ENCODE measurements around the gene AHNAK.
"Not testable (repeated sequence)": the region's sequence is repeated elsewhere in the genome, so short reads cannot be mapped to it uniquely, and the experiment has no call there.

AHNAK gene

DNA sequence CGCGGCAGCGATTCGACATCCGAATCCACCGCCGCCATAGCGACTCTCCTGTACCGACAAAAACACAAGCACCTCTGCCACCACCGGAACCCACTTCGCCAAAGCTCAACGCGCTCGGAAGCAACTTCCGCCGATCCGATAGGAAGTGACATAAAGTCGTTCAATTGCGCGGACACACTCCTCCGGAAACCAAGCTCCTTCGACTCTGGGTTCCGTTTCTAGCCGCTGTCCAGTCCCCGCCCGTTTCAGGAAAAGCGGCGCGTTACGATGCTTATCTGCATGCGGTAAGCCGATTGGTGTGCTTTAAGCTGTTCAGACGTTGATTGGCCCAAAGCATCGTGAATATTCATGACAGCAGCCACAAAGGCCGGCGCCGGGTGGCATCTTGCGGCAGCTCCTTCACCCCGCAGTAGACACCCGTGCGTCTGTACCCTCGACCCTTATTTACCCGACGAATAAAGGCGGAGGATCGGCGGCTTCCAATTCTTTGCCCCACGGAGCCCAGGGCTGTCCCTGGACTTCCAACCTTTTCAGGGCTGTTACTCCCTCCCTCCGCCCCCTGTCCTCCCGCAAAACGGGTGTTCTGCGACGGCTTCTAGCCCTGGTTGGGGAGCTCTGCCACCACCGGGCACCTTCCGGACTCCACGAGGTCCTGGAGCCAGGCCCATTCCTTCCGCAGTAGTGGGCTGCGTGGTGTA lies 45.0 kb upstream of the AHNAK start, which contains the start of gene TUT1 (continued):
- TF ChIP-seq, protein P1, sequence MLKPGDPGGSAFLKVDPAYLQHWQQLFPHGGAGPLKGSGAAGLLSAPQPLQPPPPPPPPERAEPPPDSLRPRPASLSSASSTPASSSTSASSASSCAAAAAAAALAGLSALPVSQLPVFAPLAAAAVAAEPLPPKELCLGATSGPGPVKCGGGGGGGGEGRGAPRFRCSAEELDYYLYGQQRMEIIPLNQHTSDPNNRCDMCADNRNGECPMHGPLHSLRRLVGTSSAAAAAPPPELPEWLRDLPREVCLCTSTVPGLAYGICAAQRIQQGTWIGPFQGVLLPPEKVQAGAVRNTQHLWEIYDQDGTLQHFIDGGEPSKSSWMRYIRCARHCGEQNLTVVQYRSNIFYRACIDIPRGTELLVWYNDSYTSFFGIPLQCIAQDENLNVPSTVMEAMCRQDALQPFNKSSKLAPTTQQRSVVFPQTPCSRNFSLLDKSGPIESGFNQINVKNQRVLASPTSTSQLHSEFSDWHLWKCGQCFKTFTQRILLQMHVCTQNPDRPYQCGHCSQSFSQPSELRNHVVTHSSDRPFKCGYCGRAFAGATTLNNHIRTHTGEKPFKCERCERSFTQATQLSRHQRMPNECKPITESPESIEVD (tag by site-specific recombination; IDR thresholded peaks at IDR 0.05) = no peak
- TF ChIP-seq ZFP37 (tag by site-specific recombination; IDR thresholded peaks at IDR 0.05) (no peak), HOXA7 (CRISPR knock-in tag; IDR thresholded peaks at IDR 0.05; ENCODE audit: borderline replicate concordance) (no peak), ZNF404 (tag by site-specific recombination; IDR thresholded peaks at IDR 0.05) (no peak), ZNF37A (tag by site-specific recombination; IDR thresholded peaks at IDR 0.05) (no peak), ZNF202 (tag by site-specific recombination; IDR thresholded peaks at IDR 0.05; ENCODE audit: borderline replicate concordance) (no peak), ZNF426 (tag by site-specific recombination; IDR thresholded peaks at IDR 0.05) (no peak), ZNF830 (tag by site-specific recombination; IDR thresholded peaks at IDR 0.05; ENCODE audit: low read depth) (no peak), ZNF221 (tag by site-specific recombination; IDR thresholded peaks at IDR 0.05; ENCODE audit: borderline replicate concordance) (no peak), SP7 (tag by site-specific recombination; IDR thresholded peaks at IDR 0.05) (peak; percentile 94), ZNF510 (tag by site-specific recombination; IDR thresholded peaks at IDR 0.05; ENCODE audit: insufficient replicate concordance) (no peak), ZNF350 (tag by site-specific recombination; IDR thresholded peaks at IDR 0.05) (no peak), ZNF501 (tag by site-specific recombination; IDR thresholded peaks at IDR 0.05) (peak; percentile 88), ZNF707 (tag by site-specific recombination; IDR thresholded peaks at IDR 0.05) (no peak), ZNF2 (tag by site-specific recombination; IDR thresholded peaks at IDR 0.05) (peak; percentile 91)
- TF ChIP-seq, protein P2, sequence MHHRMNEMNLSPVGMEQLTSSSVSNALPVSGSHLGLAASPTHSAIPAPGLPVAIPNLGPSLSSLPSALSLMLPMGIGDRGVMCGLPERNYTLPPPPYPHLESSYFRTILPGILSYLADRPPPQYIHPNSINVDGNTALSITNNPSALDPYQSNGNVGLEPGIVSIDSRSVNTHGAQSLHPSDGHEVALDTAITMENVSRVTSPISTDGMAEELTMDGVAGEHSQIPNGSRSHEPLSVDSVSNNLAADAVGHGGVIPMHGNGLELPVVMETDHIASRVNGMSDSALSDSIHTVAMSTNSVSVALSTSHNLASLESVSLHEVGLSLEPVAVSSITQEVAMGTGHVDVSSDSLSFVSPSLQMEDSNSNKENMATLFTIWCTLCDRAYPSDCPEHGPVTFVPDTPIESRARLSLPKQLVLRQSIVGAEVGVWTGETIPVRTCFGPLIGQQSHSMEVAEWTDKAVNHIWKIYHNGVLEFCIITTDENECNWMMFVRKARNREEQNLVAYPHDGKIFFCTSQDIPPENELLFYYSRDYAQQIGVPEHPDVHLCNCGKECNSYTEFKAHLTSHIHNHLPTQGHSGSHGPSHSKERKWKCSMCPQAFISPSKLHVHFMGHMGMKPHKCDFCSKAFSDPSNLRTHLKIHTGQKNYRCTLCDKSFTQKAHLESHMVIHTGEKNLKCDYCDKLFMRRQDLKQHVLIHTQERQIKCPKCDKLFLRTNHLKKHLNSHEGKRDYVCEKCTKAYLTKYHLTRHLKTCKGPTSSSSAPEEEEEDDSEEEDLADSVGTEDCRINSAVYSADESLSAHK (tag by site-specific recombination; IDR thresholded peaks at IDR 0.05) = no peak; the same call in 1 of the 2 replicates

- CTCF ChIA-PET = interaction anchor here (0.6 to 1.0 kb wide), 6 partner anchors 9 to 105 kb away, joined by 3 to 5 read pairs (median 3); partner anchors contain the start of gene EEF1G
- H3K4me1 ChIP-seq (ENCODE audit: control insufficient read depth, insufficient read depth, low read length) = no peaks in the 10 kb centered on the region
- POLR2A ChIA-PET = interaction anchor here (0.7 to 3.2 kb wide), 4 partner anchors 13 to 64 kb away, joined by 3 to 13 read pairs (median 4); partner anchors contain the start of genes B3GAT3, EEF1G, INTS5 and MTA2
- H3K4me3 ChIP-seq (ENCODE audit: low read depth, low read length) = no peak overlapping the region
- H3K27ac ChIP-seq (ENCODE audit: extremely low read depth, low read depth, low read length) = no peak overlapping the region
- TF ChIP-seq ZNF776 (tag by site-specific recombination; IDR thresholded peaks at IDR 0.05; ENCODE audit: borderline replicate concordance) (no peak), HOXC10 (CRISPR knock-in tag; IDR thresholded peaks at IDR 0.05) (no peak), SP7 (tag by site-specific recombination; IDR thresholded peaks at IDR 0.05) (no peak), SP2 (tag by site-specific recombination; IDR thresholded peaks at IDR 0.05) (no peak)
- TF ChIP-seq, protein P3, sequence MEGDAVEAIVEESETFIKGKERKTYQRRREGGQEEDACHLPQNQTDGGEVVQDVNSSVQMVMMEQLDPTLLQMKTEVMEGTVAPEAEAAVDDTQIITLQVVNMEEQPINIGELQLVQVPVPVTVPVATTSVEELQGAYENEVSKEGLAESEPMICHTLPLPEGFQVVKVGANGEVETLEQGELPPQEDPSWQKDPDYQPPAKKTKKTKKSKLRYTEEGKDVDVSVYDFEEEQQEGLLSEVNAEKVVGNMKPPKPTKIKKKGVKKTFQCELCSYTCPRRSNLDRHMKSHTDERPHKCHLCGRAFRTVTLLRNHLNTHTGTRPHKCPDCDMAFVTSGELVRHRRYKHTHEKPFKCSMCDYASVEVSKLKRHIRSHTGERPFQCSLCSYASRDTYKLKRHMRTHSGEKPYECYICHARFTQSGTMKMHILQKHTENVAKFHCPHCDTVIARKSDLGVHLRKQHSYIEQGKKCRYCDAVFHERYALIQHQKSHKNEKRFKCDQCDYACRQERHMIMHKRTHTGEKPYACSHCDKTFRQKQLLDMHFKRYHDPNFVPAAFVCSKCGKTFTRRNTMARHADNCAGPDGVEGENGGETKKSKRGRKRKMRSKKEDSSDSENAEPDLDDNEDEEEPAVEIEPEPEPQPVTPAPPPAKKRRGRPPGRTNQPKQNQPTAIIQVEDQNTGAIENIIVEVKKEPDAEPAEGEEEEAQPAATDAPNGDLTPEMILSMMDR (tag by site-specific recombination; IDR thresholded peaks at IDR 0.05) = peak; percentile 8; the same call in 1 of the 2 replicates
- TF ChIP-seq, protein P4, sequence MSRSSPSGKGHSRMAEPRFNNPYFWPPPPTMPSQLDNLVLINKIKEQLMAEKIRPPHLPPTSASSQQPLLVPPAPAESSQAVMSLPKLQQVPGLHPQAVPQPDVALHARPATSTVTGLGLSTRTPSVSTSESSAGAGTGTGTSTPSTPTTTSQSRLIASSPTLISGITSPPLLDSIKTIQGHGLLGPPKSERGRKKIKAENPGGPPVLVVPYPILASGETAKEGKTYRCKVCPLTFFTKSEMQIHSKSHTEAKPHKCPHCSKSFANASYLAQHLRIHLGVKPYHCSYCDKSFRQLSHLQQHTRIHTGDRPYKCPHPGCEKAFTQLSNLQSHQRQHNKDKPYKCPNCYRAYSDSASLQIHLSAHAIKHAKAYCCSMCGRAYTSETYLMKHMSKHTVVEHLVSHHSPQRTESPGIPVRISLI (tag by site-specific recombination; IDR thresholded peaks at IDR 0.05) = peak; percentile 32; the same call in 1 of the 2 replicates
- peaks cover 14 to 51% of the 10 kb centered on the region in 2 experiments; a peak in 2 of 3 replicates for H3K36me3 ChIP-seq (ENCODE audit: control insufficient read depth in 2 of 2, insufficient read depth in 1 of 2, low read length in 2 of 2)
- no peaks in the 10 kb centered on the region for H3K9me3 ChIP-seq (ENCODE audit: control insufficient read depth, insufficient read depth, low read depth, low read length)
These were observed 42.5 kb upstream of the AHNAK start for GRCh38 chr11:62588966-62589637.

DNA sequence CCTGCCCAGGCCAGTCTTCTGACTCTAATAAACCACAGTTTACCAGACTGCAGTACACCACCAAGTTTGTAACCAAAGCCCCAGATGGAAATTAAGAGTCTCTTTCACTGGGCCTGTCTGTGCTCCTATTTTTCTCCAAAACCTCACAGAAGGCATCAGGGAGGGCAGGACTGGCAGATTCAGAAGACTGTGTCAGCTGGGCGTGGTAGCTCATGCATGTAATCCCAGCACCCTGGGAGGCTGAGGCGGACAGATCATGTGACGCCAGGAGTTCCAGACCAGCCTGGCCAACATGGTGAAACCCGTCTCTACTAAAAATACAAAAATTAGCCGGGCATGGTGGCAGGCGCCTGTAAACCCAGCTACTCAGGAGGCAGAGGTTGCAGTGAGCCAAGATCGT lies 38.8 kb upstream of the AHNAK start:
- H3K9me3 ChIP-seq (ENCODE audit: control insufficient read depth, insufficient read depth, low read depth, low read length); H3K4me3 ChIP-seq (ENCODE audit: low read depth, low read length); H3K27ac ChIP-seq (ENCODE audit: extremely low read depth, low read depth, low read length); H3K4me1 ChIP-seq (ENCODE audit: control insufficient read depth, insufficient read depth, low read length): not testable (repeated sequence)
- ChIA-PET CTCF (interaction anchor here (0.6 to 1.4 kb wide), 3 partner anchors 25 to 276 kb away, joined by 3 to 4 read pairs (median 4); no protein-coding TSS in a partner anchor), POLR2A (interaction anchor here (1.0 to 2.4 kb wide), 2 partner anchors 11 to 182 kb away, joined by 3 to 11 read pairs; partner anchors contain the start of gene EEF1G)
- peaks cover 14 to 61% of the 10 kb centered on the region in 2 experiments; a peak in 2 of 3 replicates for H3K36me3 ChIP-seq (ENCODE audit: control insufficient read depth in 2 of 2, insufficient read depth in 1 of 2, low read length in 2 of 2)

Measured in HEK293 (cell line).